ENCODE results near the gene S100B.

S100B gene

GRCh38 chr21:46557469-46557868, 47.4 kb downstream of the S100B start:
- no peak overlapping the region for H3K27ac ChIP-seq
- TF ChIP-seq CTCF (conservative IDR thresholded peaks at IDR 0.05), result no peak

- no peak for TF ChIP-seq CTCF (conservative IDR thresholded peaks at IDR 0.05)
Measured at GRCh38 chr21:46556802-46557201, 48.1 kb downstream of the S100B start.

GRCh38 chr21:46555678-46556077, 49.2 kb downstream of the S100B start:
- H3K27ac ChIP-seq, result no peak overlapping the region
- no peak for TF ChIP-seq CTCF (conservative IDR thresholded peaks at IDR 0.05)

More at GRCh38 chr21:46556802-46557201, 48.1 kb downstream of the S100B start:
- no peak overlapping the region for H3K27ac ChIP-seq

GRCh38 chr21:46555225-46555617, 49.7 kb downstream of the S100B start:
- no peak for TF ChIP-seq CTCF (conservative IDR thresholded peaks at IDR 0.05)
- H3K27ac ChIP-seq, result no peak overlapping the region

GRCh38 chr21:46554431-46555224, 50.3 kb downstream of the S100B start:
- TF ChIP-seq CTCF (conservative IDR thresholded peaks at IDR 0.05), result no peak
- no peak overlapping the region for H3K27ac ChIP-seq

GRCh38 chr21:46553993-46554392, 50.9 kb downstream of the S100B start:
- no peak for TF ChIP-seq CTCF (conservative IDR thresholded peaks at IDR 0.05)
- no peak overlapping the region for H3K27ac ChIP-seq

GRCh38 chr21:46552865-46553379, 52.0 kb downstream of the S100B start:
- H3K27ac ChIP-seq, result no peak overlapping the region
- no peak for TF ChIP-seq CTCF (conservative IDR thresholded peaks at IDR 0.05)
